Mucosa of descending colon (tissue), 3 donors: ENCODE data around the gene FEM1A. TPM values are rescaled to one million over a fixed set of nuclear protein-coding genes. Genes with fewer than 3 reads are reported as not detected.
"Not testable (repeated sequence)": the region's sequence is repeated elsewhere in the genome, so short reads cannot be mapped to it uniquely, and the experiment has no call there.

Source experiments
- ATAC-seq: fragments of 200-7000 bp; cut with Tn5 transposase; one replicate; pipeline ENCODE4 v1.9.1; 2020; ENCODE audit warnings: mild to moderate bottlenecking, moderate library complexity
- DNase-seq, 3 donors: peaks; one replicate each; pipeline ENCODE4 v3.0.0-alpha.2; 2020
- H3K36me3 ChIP-seq: fragments of 200-600 bp; one replicate; pipeline ENCODE4 v1.8.0; 2021; ENCODE audit warnings: low read depth, mild to moderate bottlenecking
- H3K4me1 ChIP-seq: fragments of 200-600 bp; one replicate; pipeline ENCODE4 v1.8.0; 2021; ENCODE audit warnings: low read depth, mild to moderate bottlenecking
- H3K4me3 ChIP-seq: fragments of 200-600 bp; one replicate; pipeline ENCODE4 v1.8.0; 2021; ENCODE audit warnings: mild to moderate bottlenecking
- H3K9me3 ChIP-seq: fragments of 200-600 bp; one replicate; pipeline ENCODE4 v1.8.0; 2021; ENCODE audit warnings: mild to moderate bottlenecking
- intact Hi-C, 2 donors: fragments of 100-400 bp; cut with DNase I in 1 of 2; cut with micrococcal nuclease in 1 of 2; formaldehyde crosslinking; loops; one replicate each; pipeline versions ENCODE4 v1.11.0 to v1.11.1; 2022; cut with DNase I, micrococcal nuclease
- microRNA-seq: library from miRNA; unstranded; fragments of <30 nt; microRNA quantifications from one replicate; pipeline ENCODE4, GENCODE V29; 2019
- total RNA-seq, 3 donors: library from RNA; stranded (reverse); fragmentation: NEBNext Ultra II Directional in 2 of 3; extraction: Animal tissue kit (Norgen Biotek cat#: 25700) in 2 of 3; gene quantifications; one replicate each; pipeline versions ENCODE4 v1.2.1 to v1.2.4, GENCODE V29; 2021 to 2023
- TF ChIP-seq, protein P1 (sequence below): fragments of 200-600 bp; IDR thresholded peaks from one replicate; pipeline ENCODE4 v1.8.0; 2022; ENCODE audit warnings: antibody characterized with exemption, mild to moderate bottlenecking
- donor health status: DM: no; HTN: no; CAD: no; lungs with moderate emphysema.
- donor health status: DM: no; HTN: no; CAD: no.
- donor health status: DM: no; HTN: yes; CAD: no.

The FEM1A gene
- total RNA-seq, 3 donors from 2014 or later, result 10.5 to 15.2 (median 11.4) TPM

DNA sequence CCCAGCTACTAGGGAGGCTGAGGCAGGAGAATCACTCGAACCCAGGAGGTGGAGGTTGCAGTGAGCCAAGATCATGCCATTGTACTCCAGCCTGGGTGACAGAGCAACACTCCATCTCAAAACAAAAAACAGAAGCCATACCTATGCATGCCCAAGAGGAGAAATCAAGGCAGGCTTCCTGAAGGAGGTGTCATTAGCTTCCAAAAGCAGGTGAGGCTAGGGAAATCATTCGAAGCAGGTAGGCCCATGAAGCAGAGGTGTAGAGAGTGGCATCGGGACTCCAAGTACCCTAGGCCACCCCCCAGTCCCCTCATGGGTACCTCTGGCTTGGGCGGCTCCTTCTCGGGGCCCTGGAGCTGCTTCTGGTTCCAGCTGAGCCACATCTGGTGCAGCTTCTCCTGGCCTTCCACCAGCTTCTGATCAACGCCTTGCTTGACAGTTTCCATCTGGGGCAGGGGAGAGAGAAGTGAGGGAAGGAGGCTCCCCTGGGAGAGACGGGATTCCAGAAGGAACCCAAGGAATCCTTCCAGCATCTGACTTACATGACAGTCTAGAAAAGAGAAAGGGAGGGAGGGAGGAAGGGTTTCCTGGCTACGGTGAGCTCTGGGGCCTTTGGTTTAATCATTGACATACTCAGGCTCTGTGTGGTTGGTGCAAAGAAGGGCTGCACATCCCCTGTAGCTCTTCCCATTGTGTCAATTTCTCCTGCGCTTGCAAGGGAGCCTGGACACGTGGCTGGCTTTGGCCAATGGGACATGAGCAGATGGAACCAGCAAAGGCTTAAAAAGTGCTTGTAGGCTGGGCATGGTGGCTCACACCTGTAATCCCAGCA lies 53.0 kb downstream of the FEM1A start:
- peaks cover 4% of the 10 kb centered on the region for H3K4me1 ChIP-seq
- DNase-seq (no peak), ATAC-seq (no peak)
- no peak overlapping the region for H3K4me3 ChIP-seq
- TF ChIP-seq, protein P1, sequence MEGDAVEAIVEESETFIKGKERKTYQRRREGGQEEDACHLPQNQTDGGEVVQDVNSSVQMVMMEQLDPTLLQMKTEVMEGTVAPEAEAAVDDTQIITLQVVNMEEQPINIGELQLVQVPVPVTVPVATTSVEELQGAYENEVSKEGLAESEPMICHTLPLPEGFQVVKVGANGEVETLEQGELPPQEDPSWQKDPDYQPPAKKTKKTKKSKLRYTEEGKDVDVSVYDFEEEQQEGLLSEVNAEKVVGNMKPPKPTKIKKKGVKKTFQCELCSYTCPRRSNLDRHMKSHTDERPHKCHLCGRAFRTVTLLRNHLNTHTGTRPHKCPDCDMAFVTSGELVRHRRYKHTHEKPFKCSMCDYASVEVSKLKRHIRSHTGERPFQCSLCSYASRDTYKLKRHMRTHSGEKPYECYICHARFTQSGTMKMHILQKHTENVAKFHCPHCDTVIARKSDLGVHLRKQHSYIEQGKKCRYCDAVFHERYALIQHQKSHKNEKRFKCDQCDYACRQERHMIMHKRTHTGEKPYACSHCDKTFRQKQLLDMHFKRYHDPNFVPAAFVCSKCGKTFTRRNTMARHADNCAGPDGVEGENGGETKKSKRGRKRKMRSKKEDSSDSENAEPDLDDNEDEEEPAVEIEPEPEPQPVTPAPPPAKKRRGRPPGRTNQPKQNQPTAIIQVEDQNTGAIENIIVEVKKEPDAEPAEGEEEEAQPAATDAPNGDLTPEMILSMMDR, result no peak
- H3K9me3 ChIP-seq, result no peaks in the 10 kb centered on the region
- intact Hi-C loops, result no loop called here
- peaks cover 6% of the 10 kb centered on the region for H3K36me3 ChIP-seq

DNA sequence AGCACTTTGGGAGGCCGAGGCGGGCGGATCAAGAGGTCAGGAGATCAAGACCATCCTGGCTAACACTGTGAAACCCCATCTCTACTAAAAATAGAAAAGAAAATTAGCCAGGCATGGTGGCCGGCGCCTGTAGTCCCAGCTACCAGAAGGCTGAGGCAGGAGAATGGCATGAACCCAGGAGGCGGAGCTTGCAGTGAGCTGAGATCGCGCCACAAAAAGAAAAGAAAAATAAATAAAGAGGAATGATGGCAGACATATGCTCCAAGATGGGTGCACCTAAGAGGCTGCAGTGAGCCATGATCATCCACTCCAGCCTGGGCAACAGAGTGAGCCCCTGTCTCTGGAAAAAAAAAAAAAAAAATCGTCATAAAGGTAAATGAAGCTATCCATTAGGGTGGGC lies 54.4 kb downstream of the FEM1A start:
- intact Hi-C loops, H3K4me1 ChIP-seq, H3K36me3 ChIP-seq, ATAC-seq, H3K9me3 ChIP-seq, DNase-seq, H3K4me3 ChIP-seq: not testable (repeated sequence)

DNA sequence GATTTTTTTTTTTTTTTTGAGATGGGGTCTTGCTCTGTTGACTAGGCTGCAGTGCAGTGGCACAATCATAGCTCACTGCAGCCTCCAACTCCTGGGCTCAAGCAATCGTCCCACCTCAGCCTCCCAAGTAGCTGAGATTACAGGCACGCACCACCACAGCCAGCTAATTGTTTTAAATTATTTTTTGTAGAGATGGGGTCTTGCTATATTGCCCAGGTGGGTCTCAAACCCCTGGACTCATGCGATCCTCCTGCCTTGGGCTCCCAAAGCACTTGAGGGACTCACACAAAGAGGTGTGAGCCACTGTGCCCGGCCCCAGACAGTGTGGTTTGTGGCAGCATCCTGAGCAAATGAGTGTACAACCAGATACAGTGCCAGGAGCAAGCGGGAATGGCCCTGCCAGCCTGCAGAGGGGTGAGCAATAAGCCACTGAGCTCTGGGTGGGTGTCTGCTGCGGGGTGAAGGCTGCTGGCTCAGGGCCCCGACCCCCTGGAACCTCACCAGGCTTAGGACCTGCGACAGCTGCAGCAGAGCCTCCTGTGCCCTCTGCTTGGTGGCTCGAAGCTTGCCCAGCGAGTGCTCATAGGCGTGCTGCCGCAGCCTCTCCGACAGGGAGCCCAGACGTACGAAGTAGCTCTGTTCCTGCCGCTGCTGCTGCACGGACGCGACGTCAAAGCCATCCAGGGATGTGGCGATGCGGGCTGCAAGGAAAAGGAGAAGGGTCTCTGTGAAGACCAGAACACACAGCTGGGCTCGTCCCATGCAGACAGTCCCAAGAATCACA lies 55.8 kb downstream of the FEM1A start:
- H3K9me3 ChIP-seq, result no peaks in the 10 kb centered on the region
- H3K4me3 ChIP-seq, result no peak overlapping the region
- TF ChIP-seq, protein P1, result no peak
- no peak for DNase-seq
- H3K36me3 ChIP-seq, result peaks cover 6% of the 10 kb centered on the region
- no peak for ATAC-seq
- intact Hi-C loops, result no loop called here
- H3K4me1 ChIP-seq, result peaks cover 4% of the 10 kb centered on the region

DNA sequence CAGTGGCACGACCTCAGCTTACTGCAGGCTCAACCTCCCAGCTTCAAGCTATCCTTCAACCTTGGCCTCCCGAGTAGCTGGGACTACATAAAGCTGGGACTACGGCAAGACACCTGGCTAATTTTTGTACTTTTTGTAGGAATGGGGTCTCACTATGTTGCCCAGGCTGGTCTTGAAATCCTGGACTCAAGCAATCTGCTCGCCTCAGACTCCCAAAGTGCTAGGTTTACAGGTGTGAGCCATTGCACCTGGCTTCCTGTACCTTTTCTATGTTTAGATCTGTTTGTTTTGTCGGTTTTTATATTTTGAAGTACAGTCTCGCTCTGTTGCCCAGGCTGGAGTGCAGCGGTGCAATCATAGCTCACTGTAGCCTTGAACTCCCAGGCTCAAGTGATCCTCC lies 57.5 kb downstream of the FEM1A start:
- no peak for ATAC-seq

More for the DNA sequence above, 57.5 kb downstream of the FEM1A start:
- no peak overlapping the region for H3K4me3 ChIP-seq
- TF ChIP-seq, protein P1, result no peak
- intact Hi-C loops, result no loop called here
- H3K4me1 ChIP-seq, result no peaks in the 10 kb centered on the region
- DNase-seq, result no peak
- peaks cover 6% of the 10 kb centered on the region for H3K36me3 ChIP-seq
- H3K9me3 ChIP-seq, result no peaks in the 10 kb centered on the region

Small RNA genes lying within 50 kb of the gene (microRNA-seq; reads per million reads assigned to microRNA genes)
- gene MIR7-3, result 2.8 reads per million, percentile 11 among the genes with 10 or more reads in this experiment

Other genes with a start within 250 kb of the FEM1A start
- 1 to 10 TPM; 2.5 to 8.4 (median 5.9) TPM for gene SEMA6B, start 232.1 kb upstream of the FEM1A start, total RNA-seq
- 10 to 100 TPM in 2 of 3 donors, 1 to 10 TPM in 1; 5.1 to 47.6 (median 10.7) TPM for gene TNFAIP8L1, start 152.2 kb upstream of the FEM1A start, total RNA-seq
- gene MYDGF, start 121.4 kb upstream of the FEM1A start, total RNA-seq, result 10 to 100 TPM; 50.2 to 85.9 (median 54.8) TPM
- 10 to 100 TPM; 67.8 to 89.3 (median 74.0) TPM for gene DPP9, start 67.9 kb upstream of the FEM1A start, total RNA-seq
- 10 to 100 TPM; 24.1 to 37.4 (median 26.4) TPM for gene TICAM1, start 40.0 kb downstream of the FEM1A start, total RNA-seq
- gene PLIN3, start 75.9 kb downstream of the FEM1A start, total RNA-seq, result 100 to 1,000 TPM in 2 of 3 donors, 10 to 100 TPM in 1; 77.3 to 125 (median 108) TPM
- under 1 TPM in 2 of 3 donors, not detected in 1; 0.22 to 0.70 TPM for gene ARRDC5, start 111.2 kb downstream of the FEM1A start, total RNA-seq
- 10 to 100 TPM in 1 of 3 donors, 1 to 10 TPM in 2; 3.2 to 13.4 (median 4.2) TPM for gene UHRF1, start 117.8 kb downstream of the FEM1A start, total RNA-seq
- gene KDM4B, start 177.4 kb downstream of the FEM1A start, total RNA-seq, result 10 to 100 TPM; 42.7 to 53.8 (median 50.0) TPM